Nephron progenitor cell (in vitro differentiated cells): ENCODE measurements around the gene CWC22.
A peak's percentile ranks its signal among the peaks of the same experiment; 100 is the strongest.

Experiments
- DNase-seq: peaks from one replicate; pipeline ENCODE4 v3.0.0; 2021
- H3K27ac Mint-ChIP-seq: 2 replicates; pipeline ENCODE4 v1.8.0; 2021; ENCODE audit warnings: mild to moderate bottlenecking, moderate library complexity, mixed read lengths
- H3K27me3 Mint-ChIP-seq: 2 replicates; pipeline ENCODE4 v1.8.0; 2021; ENCODE audit warnings: mild to moderate bottlenecking, low read depth, mixed read lengths; ENCODE audit not compliant: poor library complexity
- H3K36me3 Mint-ChIP-seq: 2 replicates; pipeline ENCODE4 v1.8.0; 2021; ENCODE audit warnings: low read depth, mixed read lengths
- H3K4me1 Mint-ChIP-seq: 2 replicates; pipeline ENCODE4 v1.8.0; 2021; ENCODE audit warnings: mixed read lengths
- H3K4me3 Mint-ChIP-seq: 2 replicates; pipeline ENCODE4 v1.8.0; 2021; ENCODE audit warnings: mild to moderate bottlenecking, moderate library complexity, mixed read lengths
- H3K9me3 Mint-ChIP-seq: 2 replicates; pipeline ENCODE4 v1.8.0; 2021; ENCODE audit warnings: mild to moderate bottlenecking, moderate library complexity, mixed read lengths
- CTCF ChIP-seq: fragments of 200-600 bp; sonication (generic); IDR thresholded peaks from 2 replicates; pipeline ENCODE4 v1.5.0; 2021; ENCODE audit warnings: antibody characterized with exemption

The CWC22 gene

GRCh38 chr2:179917272-179917671, 89.8 kb downstream of the CWC22 start:
- no peak for DNase-seq
- no peak overlapping the region for H3K27ac Mint-ChIP-seq
- no peaks in the 10 kb centered on the region for H3K9me3 Mint-ChIP-seq
- H3K36me3 Mint-ChIP-seq: no peaks in the 10 kb centered on the region
- H3K27me3 Mint-ChIP-seq: no peaks in the 10 kb centered on the region
- H3K4me1 Mint-ChIP-seq: no peaks in the 10 kb centered on the region
- H3K4me3 Mint-ChIP-seq: no peak overlapping the region
- no peak for TF ChIP-seq CTCF

GRCh38 chr2:179915395-179915992, 91.6 kb downstream of the CWC22 start:
- Mint-ChIP-seq H3K27ac (no peak overlapping the region), H3K9me3 (no peaks in the 10 kb centered on the region), H3K27me3 (no peaks in the 10 kb centered on the region), H3K4me1 (no peaks in the 10 kb centered on the region), H3K4me3 (no peak overlapping the region), H3K36me3 (no peaks in the 10 kb centered on the region)
- DNase-seq: no peak
- TF ChIP-seq CTCF: no peak

GRCh38 chr2:179913809-179914208, 93.3 kb downstream of the CWC22 start:
- no peak for TF ChIP-seq CTCF
- no peak for DNase-seq
- no peaks in the 10 kb centered on the region for H3K36me3 Mint-ChIP-seq
- H3K4me1 Mint-ChIP-seq: no peaks in the 10 kb centered on the region
- no peak overlapping the region for H3K27ac Mint-ChIP-seq
- H3K9me3 Mint-ChIP-seq: no peaks in the 10 kb centered on the region
- no peaks in the 10 kb centered on the region for H3K27me3 Mint-ChIP-seq
- H3K4me3 Mint-ChIP-seq: no peak overlapping the region

- no peaks in the 10 kb centered on the region for H3K4me1 Mint-ChIP-seq
- no peak for DNase-seq
Observed at GRCh38 chr2:179911569-179911968, 95.5 kb downstream of the CWC22 start.

DNA sequence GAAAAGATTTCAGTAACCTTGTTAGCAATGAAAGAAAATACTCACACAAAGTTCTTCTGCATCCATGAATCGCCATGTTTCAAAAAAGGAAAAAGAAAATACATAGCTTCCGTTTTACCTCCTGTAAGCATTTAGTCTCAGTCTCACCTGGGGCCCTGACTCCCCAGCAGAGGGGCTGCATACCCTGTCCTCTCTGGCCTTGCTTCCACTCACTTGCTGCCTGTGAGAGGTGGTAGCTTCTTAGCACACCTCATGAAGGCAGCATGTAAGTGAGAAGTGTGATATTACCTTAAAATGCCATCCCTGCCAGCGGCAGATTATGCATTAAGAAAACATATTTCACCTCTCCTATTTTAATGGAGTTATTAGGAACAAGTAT, 96.4 kb downstream of the CWC22 start:
- Mint-ChIP-seq H3K4me1 (no peaks in the 10 kb centered on the region), H3K27ac (peak overlapping the region; percentile 62), H3K4me3 (no peak overlapping the region), H3K36me3 (no peaks in the 10 kb centered on the region), H3K9me3 (no peaks in the 10 kb centered on the region), H3K27me3 (peaks cover 3% of the 10 kb centered on the region)
- no peak for TF ChIP-seq CTCF
- DNase-seq: no peak

More at GRCh38 chr2:179911569-179911968, 95.5 kb downstream of the CWC22 start:
- no peak overlapping the region for H3K4me3 Mint-ChIP-seq
- peaks cover 3% of the 10 kb centered on the region for H3K27me3 Mint-ChIP-seq
- no peaks in the 10 kb centered on the region for H3K36me3 Mint-ChIP-seq
- no peak overlapping the region for H3K27ac Mint-ChIP-seq
- TF ChIP-seq CTCF: no peak
- H3K9me3 Mint-ChIP-seq: no peaks in the 10 kb centered on the region
